Right forelimb (tissue), 1 donor: ENCODE measurements around the gene EVL.

Source experiments
- DNase-seq: peaks from one replicate; pipeline ENCODE4 v3.0.0-alpha.2; 2018

The EVL gene

DNA sequence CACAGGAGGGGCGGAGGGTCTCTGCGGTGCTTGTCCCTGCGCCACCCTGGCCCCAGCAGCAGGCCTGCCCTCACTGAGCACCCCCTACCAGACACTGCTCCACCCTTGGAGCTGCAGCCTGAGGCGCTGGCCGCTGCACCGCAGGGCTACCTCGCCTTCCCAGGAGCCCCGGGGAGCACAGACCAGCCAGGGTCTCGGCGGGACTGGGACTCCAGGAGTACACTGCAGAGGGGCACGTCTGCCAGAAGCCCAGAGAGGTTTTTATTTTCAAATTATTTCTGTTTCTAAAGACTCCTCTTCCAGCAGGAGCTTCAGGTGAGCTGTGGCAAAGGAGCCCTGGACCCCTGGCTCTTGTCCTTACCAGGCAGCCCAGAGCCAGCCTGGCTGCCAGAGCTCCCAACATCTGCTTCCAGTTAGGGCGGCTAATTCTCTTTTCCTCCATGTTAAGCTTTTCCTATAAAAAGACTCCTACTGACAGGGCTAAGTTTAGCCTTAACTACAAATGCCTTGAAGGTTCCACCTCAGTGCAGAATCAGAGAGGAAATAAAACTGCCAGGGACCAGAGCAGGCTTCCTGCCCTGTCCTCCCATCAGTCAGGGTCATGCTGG lies 67.8 kb downstream of the EVL start:
- DNase-seq: no peak

GRCh38 chr14:100134586-100134985 lies 69.4 kb downstream of the EVL start:
- DNase-seq: no peak

GRCh38 chr14:100135073-100135472 lies 69.9 kb downstream of the EVL start:
- no peak for DNase-seq

GRCh38 chr14:100135784-100136183 lies 70.6 kb downstream of the EVL start:
- DNase-seq: no peak

- no peak for DNase-seq
These were observed 72.0 kb downstream of the EVL start for GRCh38 chr14:100137173-100137572.

DNA sequence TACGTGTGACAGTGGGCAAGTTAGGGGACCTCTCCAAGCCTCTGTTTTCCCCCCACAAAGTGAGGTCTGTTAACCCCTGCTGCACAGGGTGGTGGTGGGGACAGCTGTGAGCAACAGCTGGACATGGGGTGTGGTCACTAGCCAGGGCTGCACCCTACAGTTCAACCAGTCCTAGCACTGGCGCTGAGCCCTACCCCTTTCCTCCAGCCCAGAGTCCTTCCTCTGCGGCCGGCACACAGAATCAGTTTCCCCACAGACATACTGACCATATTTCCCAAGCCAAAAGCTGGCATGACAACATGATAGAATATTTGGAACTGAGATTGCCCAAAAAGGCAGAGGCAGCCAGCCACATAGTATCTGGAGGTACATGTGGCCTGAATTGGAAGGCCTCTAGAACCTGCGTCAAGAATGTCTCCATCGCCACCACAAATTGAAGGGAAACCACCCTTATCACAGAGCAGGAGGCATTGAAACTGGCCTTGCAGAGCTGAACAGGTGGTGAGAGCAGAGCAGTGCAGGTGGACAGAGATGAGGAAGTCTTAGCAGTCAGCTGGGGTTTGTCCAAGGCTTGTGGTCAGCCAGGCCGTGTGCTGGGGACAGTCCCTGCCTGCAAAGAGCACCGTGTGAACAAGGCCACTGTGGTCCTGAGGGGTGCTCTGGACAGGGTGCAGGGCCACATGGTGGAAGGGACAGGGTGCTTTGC lies 73.0 kb downstream of the EVL start:
- DNase-seq: no peak

GRCh38 chr14:100138955-100139354 lies 73.7 kb downstream of the EVL start:
- no peak for DNase-seq

- DNase-seq: no peak
These were observed 75.3 kb downstream of the EVL start for GRCh38 chr14:100140452-100141078.

GRCh38 chr14:100141098-100141497 lies 75.9 kb downstream of the EVL start:
- DNase-seq: no peak

DNA sequence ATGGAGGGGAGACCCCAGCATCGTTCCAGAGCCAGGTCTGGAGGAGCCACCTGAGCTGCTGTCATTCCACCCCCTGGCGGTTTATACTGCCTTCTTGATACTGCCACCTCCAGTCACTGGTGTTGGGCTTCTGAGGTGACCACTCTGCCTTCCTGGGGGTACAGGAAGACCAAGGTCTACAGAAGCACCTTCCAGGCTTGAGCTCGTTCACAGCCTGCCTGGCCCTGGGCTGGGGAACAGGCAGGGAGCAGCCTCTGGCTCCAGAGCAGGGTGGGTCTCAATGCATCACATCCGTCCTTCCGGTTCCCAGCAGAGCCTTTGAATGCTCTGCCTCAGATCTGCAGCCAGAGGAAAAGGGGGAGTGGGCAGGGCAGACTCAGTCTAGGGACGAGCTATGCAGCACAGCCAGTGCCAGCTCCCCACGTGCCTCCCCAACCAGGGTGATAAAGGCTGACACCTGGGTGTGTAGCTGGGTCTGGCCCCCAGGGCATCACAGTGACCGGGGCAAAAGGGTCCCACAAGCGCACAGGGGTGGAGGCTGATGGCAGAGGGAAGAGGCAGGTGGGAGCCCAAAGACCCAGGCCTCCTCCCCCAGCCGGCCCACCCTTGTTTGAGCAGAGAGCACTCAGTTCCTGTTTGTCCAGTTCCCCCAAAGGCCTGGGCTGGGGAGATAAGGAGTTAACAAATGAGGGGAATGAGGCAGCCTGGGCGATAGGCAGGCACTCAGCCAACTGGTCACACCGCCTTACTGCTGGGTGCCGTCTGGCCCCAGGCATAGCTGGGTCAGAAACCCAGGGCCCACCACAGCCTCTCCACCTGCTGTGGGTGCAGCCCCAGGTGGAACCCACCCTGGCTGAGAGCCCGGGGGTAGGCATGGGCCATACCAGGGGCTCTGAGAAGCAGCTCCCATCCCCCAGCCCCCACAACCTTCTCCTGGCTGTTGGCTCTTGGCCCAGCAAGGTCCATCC lies 77.1 kb downstream of the EVL start:
- no peak for DNase-seq

GRCh38 chr14:100143523-100143922 lies 78.3 kb downstream of the EVL start:
- no peak for DNase-seq

- DNase-seq: no peak
These were observed 78.7 kb downstream of the EVL start for GRCh38 chr14:100143934-100144333.

DNA sequence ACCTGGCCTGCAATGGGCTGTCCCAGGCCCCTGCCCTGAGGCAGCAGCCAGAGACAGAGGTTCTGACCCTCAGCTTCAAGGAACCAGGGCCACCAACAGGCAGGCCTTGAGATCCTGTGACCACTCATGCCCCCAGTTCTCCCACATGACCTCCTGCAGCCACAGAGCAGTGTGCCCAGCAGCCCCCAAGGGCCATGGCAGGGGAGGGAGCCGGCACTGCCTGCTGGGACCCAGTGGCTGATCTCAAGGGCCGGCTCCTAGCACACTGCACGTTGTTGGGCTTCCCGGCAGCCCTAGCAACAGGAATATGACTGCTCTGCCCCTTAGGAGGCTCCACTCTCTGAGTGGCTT lies 79.4 kb downstream of the EVL start:
- DNase-seq: no peak

DNA sequence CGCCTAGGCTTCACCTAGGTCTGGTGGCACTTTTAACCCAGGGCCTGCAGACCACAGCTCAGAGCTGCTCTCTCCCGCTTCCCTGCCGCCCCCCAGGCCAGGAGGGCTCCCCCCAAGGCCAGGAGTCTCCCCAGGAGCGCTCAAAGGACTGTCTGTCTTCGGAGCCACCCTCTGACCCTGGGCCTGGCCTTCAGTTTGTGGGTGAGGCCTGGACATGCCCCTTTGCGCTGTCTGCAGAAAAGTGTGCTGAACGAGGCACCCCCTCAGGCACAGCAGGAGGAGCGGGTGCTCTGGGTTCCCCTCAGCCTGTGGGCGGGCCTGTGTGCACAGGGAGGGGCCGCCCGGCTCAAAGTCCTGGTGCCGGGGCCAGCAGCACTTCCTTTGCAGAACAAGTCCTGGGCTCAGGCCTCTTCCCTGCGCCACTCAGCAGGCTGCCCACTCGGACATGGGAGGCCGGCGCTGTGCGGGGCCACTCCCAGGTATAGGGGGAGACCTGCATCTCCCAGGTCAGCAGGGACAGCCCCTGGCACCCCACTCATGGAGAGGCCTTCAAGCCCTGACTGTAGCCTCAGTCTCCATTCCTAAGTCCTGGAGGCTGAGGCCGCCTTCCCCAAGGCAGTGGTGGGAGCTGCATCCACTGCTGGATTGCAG lies 79.9 kb downstream of the EVL start:
- no peak for DNase-seq

- DNase-seq: no peak
These were observed 80.7 kb downstream of the EVL start for GRCh38 chr14:100145682-100146464.

GRCh38 chr14:100146531-100147091 lies 81.4 kb downstream of the EVL start:
- DNase-seq: no peak

DNA sequence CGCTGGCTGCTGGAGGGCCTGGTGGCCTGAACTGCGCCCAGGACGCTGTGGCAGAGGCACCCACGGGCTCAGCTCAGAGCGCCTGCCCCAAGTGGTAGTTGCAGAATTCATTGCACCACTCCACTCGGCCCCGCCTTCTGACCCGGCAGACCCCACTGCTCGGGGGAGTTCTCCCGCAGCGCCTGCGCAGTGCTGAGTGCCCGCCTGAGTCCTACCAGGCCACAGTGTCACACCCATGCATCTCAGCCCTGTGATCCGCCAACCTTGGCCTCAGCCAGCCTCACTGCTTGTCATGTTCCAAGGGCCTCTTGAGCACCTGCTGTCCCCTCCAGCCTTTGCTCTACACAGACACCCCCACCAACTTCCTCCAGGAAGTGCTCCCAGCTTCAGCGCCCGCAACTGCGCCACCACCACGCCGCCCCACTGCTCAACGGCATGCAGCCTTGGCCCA lies 82.0 kb downstream of the EVL start:
- DNase-seq: no peak

- DNase-seq: no peak
These were observed 82.7 kb downstream of the EVL start for GRCh38 chr14:100147691-100148464.

DNA sequence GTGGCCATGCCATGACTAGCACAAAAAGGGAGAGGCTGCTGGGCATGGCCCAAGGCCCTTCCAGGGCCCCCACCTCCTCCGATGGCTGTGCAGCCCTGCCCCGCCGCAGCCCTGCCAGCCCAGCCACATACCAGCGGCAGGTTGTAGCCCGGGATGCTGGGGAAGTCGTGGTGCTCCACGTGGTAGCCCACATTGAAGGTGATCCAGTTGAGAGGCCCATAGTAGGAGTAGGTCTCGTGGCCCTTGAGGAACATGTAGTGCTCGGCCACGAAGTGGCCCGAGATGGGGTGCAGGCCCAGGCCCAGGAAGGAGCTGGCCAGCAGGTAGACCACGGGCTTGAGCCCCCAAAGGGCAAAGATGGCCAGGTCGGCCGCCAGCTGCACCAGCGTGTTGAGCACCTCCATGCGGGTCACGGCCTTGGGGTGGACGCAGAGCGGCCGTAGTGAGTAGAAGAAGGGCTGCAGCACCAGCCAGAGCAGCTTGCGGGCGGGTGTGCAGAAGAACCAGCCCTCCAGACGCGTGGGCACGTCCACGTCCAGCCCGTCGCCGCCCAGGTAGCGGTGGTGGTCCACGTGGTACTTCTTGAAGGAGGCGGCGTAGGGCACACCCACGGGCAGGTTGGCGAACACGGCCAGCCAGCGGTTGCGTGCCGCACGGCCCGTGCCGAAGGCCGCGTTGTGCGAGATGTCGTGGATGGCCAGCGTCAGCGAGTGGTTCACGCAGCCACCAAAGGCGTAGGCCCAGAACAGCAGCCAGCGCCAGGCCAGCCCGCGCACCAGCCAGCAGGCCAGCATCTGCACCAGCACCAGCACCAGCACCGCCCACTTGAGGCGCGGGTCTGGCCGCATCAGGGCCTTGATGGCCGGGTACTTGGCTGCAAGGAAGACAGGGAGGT lies 83.9 kb downstream of the EVL start:
- no peak for DNase-seq
